Measurements from ENCODE around the gene CDK2. TPM values are rescaled to one million over a fixed set of nuclear protein-coding genes. Genes with fewer than 3 reads are reported as not detected.
"Not testable (repeated sequence)": the region's sequence is repeated elsewhere in the genome, so short reads cannot be mapped to it uniquely, and the experiment has no call there.

Gene CDK2
- polyA plus RNA-seq, 1 donor (not counting 4 experiments of a cell fraction or from before 2014, with no cell fraction given): 49.3 TPM

GRCh38 chr12:55997535-55997859, 30.9 kb downstream of the CDK2 start:
- Histone ChIP-seq H3K79me2 (ENCODE audit: control insufficient read depth, insufficient read depth, low read length) (no peaks in the 10 kb centered on the region), H2AFZ (ENCODE audit: control insufficient read depth, low read length) (peak overlapping the region; percentile 87), H3K4me3 (ENCODE audit: control insufficient read depth in 2 of 3, extremely low read depth in 1 of 3, insufficient read depth in 2 of 3, low read depth in 1 of 3, low read length in 3 of 3) (peak overlapping the region; percentile 52 to 85 (median 75)), H3K27me3 (ENCODE audit: control insufficient read depth, extremely low read depth, insufficient read depth, low read length) (no peaks in the 10 kb centered on the region), H3K9ac (ENCODE audit: control insufficient read depth, extremely low read depth, insufficient read depth, low read length) (peak overlapping the region; percentile 58), H4K20me1 (ENCODE audit: control insufficient read depth, extremely low read depth, insufficient read depth, low read length) (no peaks in the 10 kb centered on the region), H3K9me1 (ENCODE audit: control insufficient read depth, extremely low read depth, insufficient read depth, low read length) (no peaks in the 10 kb centered on the region), H3K4me2 (ENCODE audit: control insufficient read depth, extremely low read depth, insufficient read depth, low read depth, low read length) (peak overlapping the region; percentile 78), H3K27ac (ENCODE audit: control insufficient read depth, insufficient read depth, low read length) (no peak overlapping the region), H3K36me3 (ENCODE audit: control insufficient read depth in 2 of 2, extremely low read depth in 1 of 2, insufficient read depth in 2 of 2, low read length in 2 of 2) (peaks cover 15 to 19% of the 10 kb centered on the region in 2 experiments), H3K4me1 (ENCODE audit: control insufficient read depth, extremely low read depth, insufficient read depth, low read length) (peaks cover 6% of the 10 kb centered on the region), H3K9me3 (ENCODE audit: control insufficient read depth, low read depth, low read length) (no peaks in the 10 kb centered on the region)
- FAIRE-seq (no peak), DNase-seq (ENCODE audit: low read depth, low spot score) (no peak)
- dilution Hi-C loops (cut with MboI; ENCODE audit: extremely low pct_ligation_motif_present, low sequenced_read_pairs): no loop called here
- TF ChIP-seq EZH2 (IDR thresholded peaks at IDR 0.05; ENCODE audit: low read length) (no peak), CTCF (optimal IDR thresholded peaks at IDR 0.05 in 1 of 3, IDR thresholded peaks at IDR 0.05 in 1 of 3, conservative IDR thresholded peaks at IDR 0.05 in 1 of 3; ENCODE audit: extremely low read depth in 1 of 3, insufficient read depth in 2 of 3, low read length in 3 of 3) (no peak)

- H3K27me3 ChIP-seq (ENCODE audit: control insufficient read depth, extremely low read depth, insufficient read depth, low read length); H3K9me1 ChIP-seq (ENCODE audit: control insufficient read depth, extremely low read depth, insufficient read depth, low read length); H3K36me3 ChIP-seq (ENCODE audit: control insufficient read depth in 2 of 2, extremely low read depth in 1 of 2, insufficient read depth in 2 of 2, low read length in 2 of 2); H3K79me2 ChIP-seq (ENCODE audit: control insufficient read depth, insufficient read depth, low read length); H3K9me3 ChIP-seq (ENCODE audit: control insufficient read depth, low read depth, low read length); H3K9ac ChIP-seq (ENCODE audit: control insufficient read depth, extremely low read depth, insufficient read depth, low read length); DNase-seq (ENCODE audit: low read depth, low spot score); H3K4me3 ChIP-seq (ENCODE audit: control insufficient read depth in 2 of 3, extremely low read depth in 1 of 3, insufficient read depth in 2 of 3, low read depth in 1 of 3, low read length in 3 of 3); dilution Hi-C loops (cut with MboI; ENCODE audit: extremely low pct_ligation_motif_present, low sequenced_read_pairs); H4K20me1 ChIP-seq (ENCODE audit: control insufficient read depth, extremely low read depth, insufficient read depth, low read length); H3K27ac ChIP-seq (ENCODE audit: control insufficient read depth, insufficient read depth, low read length); H3K4me2 ChIP-seq (ENCODE audit: control insufficient read depth, extremely low read depth, insufficient read depth, low read depth, low read length); FAIRE-seq; H3K4me1 ChIP-seq (ENCODE audit: control insufficient read depth, extremely low read depth, insufficient read depth, low read length); H2AFZ ChIP-seq (ENCODE audit: control insufficient read depth, low read length): not testable (repeated sequence)
These were observed 32.9 kb downstream of the CDK2 start for GRCh38 chr12:55999522-55999921.

DNA sequence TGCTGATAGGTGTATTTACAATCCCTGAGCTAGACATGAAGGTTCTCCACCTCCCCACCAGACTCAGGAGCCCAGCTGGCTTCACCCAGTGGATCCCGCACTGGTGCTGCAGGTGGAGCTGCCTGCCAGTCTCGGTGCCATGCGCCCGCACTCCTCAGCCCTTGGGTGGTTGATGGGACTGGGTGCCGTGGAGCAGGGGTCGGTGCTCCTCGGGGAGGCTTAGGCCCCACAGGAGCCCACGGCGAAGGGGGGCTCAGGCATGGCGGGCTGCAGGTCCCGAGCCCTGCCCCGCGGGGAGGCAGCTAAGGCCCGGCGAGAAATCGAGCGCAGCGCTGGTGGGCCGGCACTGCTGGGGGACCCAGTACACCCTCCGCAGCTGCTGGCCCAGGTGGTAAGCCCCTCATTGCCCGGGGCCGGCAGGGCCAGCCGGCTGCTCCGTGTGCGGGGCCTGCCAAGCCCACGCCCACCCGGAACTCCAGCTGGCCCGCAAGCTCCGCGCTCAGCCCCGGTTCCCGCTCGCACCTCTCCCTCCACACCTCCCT, 33.4 kb downstream of the CDK2 start:
- DNase-seq (ENCODE audit: low read depth, low spot score); H3K79me2 ChIP-seq (ENCODE audit: control insufficient read depth, insufficient read depth, low read length); H3K4me2 ChIP-seq (ENCODE audit: control insufficient read depth, extremely low read depth, insufficient read depth, low read depth, low read length); H3K4me3 ChIP-seq (ENCODE audit: control insufficient read depth in 2 of 3, extremely low read depth in 1 of 3, insufficient read depth in 2 of 3, low read depth in 1 of 3, low read length in 3 of 3); H3K27me3 ChIP-seq (ENCODE audit: control insufficient read depth, extremely low read depth, insufficient read depth, low read length); H3K36me3 ChIP-seq (ENCODE audit: control insufficient read depth in 2 of 2, extremely low read depth in 1 of 2, insufficient read depth in 2 of 2, low read length in 2 of 2); H3K27ac ChIP-seq (ENCODE audit: control insufficient read depth, insufficient read depth, low read length); dilution Hi-C loops (cut with MboI; ENCODE audit: extremely low pct_ligation_motif_present, low sequenced_read_pairs); H2AFZ ChIP-seq (ENCODE audit: control insufficient read depth, low read length); H3K4me1 ChIP-seq (ENCODE audit: control insufficient read depth, extremely low read depth, insufficient read depth, low read length); FAIRE-seq; H3K9ac ChIP-seq (ENCODE audit: control insufficient read depth, extremely low read depth, insufficient read depth, low read length); H3K9me3 ChIP-seq (ENCODE audit: control insufficient read depth, low read depth, low read length); H4K20me1 ChIP-seq (ENCODE audit: control insufficient read depth, extremely low read depth, insufficient read depth, low read length); H3K9me1 ChIP-seq (ENCODE audit: control insufficient read depth, extremely low read depth, insufficient read depth, low read length): not testable (repeated sequence)

All from keratinocyte (primary cell).